ENCODE data around the gene SLC1A4. TPM values are rescaled to one million over a fixed set of nuclear protein-coding genes. Genes with fewer than 3 reads are reported as not detected.

SLC1A4 gene
- total RNA-seq, 1 donor from 2014 or later: 139 TPM

GRCh38 chr2:65071499-65072180, 82.4 kb downstream of the SLC1A4 start:
- TF ChIP-seq, protein P1, sequence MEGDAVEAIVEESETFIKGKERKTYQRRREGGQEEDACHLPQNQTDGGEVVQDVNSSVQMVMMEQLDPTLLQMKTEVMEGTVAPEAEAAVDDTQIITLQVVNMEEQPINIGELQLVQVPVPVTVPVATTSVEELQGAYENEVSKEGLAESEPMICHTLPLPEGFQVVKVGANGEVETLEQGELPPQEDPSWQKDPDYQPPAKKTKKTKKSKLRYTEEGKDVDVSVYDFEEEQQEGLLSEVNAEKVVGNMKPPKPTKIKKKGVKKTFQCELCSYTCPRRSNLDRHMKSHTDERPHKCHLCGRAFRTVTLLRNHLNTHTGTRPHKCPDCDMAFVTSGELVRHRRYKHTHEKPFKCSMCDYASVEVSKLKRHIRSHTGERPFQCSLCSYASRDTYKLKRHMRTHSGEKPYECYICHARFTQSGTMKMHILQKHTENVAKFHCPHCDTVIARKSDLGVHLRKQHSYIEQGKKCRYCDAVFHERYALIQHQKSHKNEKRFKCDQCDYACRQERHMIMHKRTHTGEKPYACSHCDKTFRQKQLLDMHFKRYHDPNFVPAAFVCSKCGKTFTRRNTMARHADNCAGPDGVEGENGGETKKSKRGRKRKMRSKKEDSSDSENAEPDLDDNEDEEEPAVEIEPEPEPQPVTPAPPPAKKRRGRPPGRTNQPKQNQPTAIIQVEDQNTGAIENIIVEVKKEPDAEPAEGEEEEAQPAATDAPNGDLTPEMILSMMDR (IDR thresholded peaks at IDR 0.05): peak; percentile 57
- no peak overlapping the region for H3K4me3 Mint-ChIP-seq (ENCODE audit: unreplicated experiment)
- peaks cover 41% of the 10 kb centered on the region for H3K4me1 Mint-ChIP-seq (ENCODE audit: low read depth)

DNA sequence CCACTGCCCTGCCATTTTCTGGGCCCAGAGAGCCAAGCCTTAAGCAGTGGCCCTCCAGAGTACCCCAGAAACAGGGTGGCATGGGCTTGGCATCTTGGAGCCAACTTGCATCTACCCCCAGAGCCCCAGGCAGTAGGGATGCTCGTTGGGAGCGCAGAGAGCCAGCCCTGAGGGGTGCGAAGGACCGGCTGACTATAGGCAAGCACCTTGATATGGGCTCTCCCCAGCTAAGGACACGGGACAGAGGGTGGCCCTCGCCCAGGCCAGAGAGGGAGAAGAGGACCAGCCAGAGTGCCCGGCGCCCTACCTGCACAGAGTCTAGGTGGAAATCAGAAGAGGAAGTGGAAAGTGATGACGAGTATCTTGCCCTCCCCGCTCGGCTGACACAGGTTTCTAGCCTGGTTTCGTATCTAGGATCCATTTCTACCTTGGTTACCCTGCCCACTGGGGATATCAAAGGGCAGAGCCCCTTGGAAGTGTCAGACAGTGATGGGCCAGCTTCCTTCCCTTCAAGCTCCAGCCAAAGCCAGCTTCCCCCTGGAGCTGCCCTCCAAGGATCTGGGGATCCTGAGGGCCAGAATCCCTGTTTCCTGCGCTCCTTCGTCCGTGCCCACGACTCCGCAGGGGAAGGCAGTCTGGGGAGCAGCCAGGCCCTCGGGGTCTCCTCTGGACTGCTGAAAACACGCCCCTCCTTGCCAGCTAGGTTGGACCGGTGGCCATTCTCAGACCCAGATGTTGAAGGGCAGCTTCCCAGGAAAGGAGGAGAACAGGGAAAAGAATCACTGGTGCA, 83.2 kb downstream of the SLC1A4 start:
- H3K27me3 Mint-ChIP-seq (ENCODE audit: low read depth): no peaks in the 10 kb centered on the region
- TF ChIP-seq, protein P1 (IDR thresholded peaks at IDR 0.05): no peak
- no peaks in the 10 kb centered on the region for H3K9me3 Mint-ChIP-seq (ENCODE audit: low read depth)
- H3K4me3 Mint-ChIP-seq (ENCODE audit: unreplicated experiment): no peak overlapping the region
- peaks cover 46% of the 10 kb centered on the region for H3K4me1 Mint-ChIP-seq (ENCODE audit: low read depth)
- H3K27ac Mint-ChIP-seq (ENCODE audit: unreplicated experiment): peak overlapping the region; percentile 57
- no peak for DNase-seq (ENCODE audit: low spot score)
- H3K36me3 Mint-ChIP-seq (ENCODE audit: low read depth): peaks cover 15% of the 10 kb centered on the region

More at GRCh38 chr2:65071499-65072180, 82.4 kb downstream of the SLC1A4 start:
- Mint-ChIP-seq H3K27me3 (ENCODE audit: low read depth) (no peaks in the 10 kb centered on the region), H3K36me3 (ENCODE audit: low read depth) (peaks cover 13% of the 10 kb centered on the region), H3K9me3 (ENCODE audit: low read depth) (no peaks in the 10 kb centered on the region), H3K27ac (ENCODE audit: unreplicated experiment) (peak overlapping the region; percentile 57)
- DNase-seq (ENCODE audit: low spot score): no peak

Other genes starting within 250 kb of the SLC1A4 start
- gene CEP68, start 67.0 kb downstream of the SLC1A4 start, total RNA-seq: 9.0 to 13.0 TPM (median 12.2 TPM) in 3 replicates
- 183 to 202 TPM (median 192 TPM) in 3 replicates for gene RAB1A, start 140.7 kb downstream of the SLC1A4 start, total RNA-seq
- 323 to 449 TPM (median 429 TPM) in 3 replicates for gene ACTR2, start 238.4 kb downstream of the SLC1A4 start, total RNA-seq

Data from chondrocyte (in vitro differentiated cells).